22Rv1 (cell line): ENCODE results near the gene IPCEF1.

Experiments
- H3K27ac ChIP-seq: fragments of 450-650 bp; 2 replicates; pipeline ENCODE4 v1.5.1; 2017
- CTCF ChIP-seq: fragments of 450-650 bp; IDR thresholded peaks from 2 replicates; pipeline ENCODE4 v1.5.1; 2017; ENCODE audit warnings: mild to moderate bottlenecking
- ZFX ChIP-seq: fragments of 450-650 bp; IDR thresholded peaks from 2 replicates; pipeline ENCODE4 v1.6.1; 2017; ENCODE audit warnings: antibody characterized with exemption, borderline replicate concordance

The IPCEF1 gene

GRCh38 chr6:154295733-154296132, 60.9 kb downstream of the IPCEF1 start:
- H3K27ac ChIP-seq: no peak overlapping the region

GRCh38 chr6:154292855-154293519, 63.6 kb downstream of the IPCEF1 start:
- TF ChIP-seq ZFX (no peak), CTCF (no peak)
- no peak overlapping the region for H3K27ac ChIP-seq

More at GRCh38 chr6:154295733-154296132, 60.9 kb downstream of the IPCEF1 start:
- no peak for TF ChIP-seq ZFX
- no peak for TF ChIP-seq CTCF

- no peak for TF ChIP-seq ZFX
- no peak for TF ChIP-seq CTCF
- H3K27ac ChIP-seq: no peak overlapping the region
These were observed 64.5 kb downstream of the IPCEF1 start for GRCh38 chr6:154292066-154292465.

GRCh38 chr6:154289818-154290508, 66.6 kb downstream of the IPCEF1 start:
- no peak for TF ChIP-seq ZFX
- TF ChIP-seq CTCF: no peak
- no peak overlapping the region for H3K27ac ChIP-seq

GRCh38 chr6:154285826-154286225, 70.8 kb downstream of the IPCEF1 start:
- TF ChIP-seq ZFX (no peak), CTCF (no peak)
- H3K27ac ChIP-seq: no peak overlapping the region

- TF ChIP-seq ZFX (no peak), CTCF (no peak)
These were observed 72.2 kb downstream of the IPCEF1 start for GRCh38 chr6:154284313-154284853.

GRCh38 chr6:154280521-154280920, 76.1 kb downstream of the IPCEF1 start:
- TF ChIP-seq ZFX (no peak), CTCF (no peak)
- no peak overlapping the region for H3K27ac ChIP-seq

More at GRCh38 chr6:154284313-154284853, 72.2 kb downstream of the IPCEF1 start:
- no peak overlapping the region for H3K27ac ChIP-seq
